ENCODE data around the gene FLII.

The FLII gene

DNA sequence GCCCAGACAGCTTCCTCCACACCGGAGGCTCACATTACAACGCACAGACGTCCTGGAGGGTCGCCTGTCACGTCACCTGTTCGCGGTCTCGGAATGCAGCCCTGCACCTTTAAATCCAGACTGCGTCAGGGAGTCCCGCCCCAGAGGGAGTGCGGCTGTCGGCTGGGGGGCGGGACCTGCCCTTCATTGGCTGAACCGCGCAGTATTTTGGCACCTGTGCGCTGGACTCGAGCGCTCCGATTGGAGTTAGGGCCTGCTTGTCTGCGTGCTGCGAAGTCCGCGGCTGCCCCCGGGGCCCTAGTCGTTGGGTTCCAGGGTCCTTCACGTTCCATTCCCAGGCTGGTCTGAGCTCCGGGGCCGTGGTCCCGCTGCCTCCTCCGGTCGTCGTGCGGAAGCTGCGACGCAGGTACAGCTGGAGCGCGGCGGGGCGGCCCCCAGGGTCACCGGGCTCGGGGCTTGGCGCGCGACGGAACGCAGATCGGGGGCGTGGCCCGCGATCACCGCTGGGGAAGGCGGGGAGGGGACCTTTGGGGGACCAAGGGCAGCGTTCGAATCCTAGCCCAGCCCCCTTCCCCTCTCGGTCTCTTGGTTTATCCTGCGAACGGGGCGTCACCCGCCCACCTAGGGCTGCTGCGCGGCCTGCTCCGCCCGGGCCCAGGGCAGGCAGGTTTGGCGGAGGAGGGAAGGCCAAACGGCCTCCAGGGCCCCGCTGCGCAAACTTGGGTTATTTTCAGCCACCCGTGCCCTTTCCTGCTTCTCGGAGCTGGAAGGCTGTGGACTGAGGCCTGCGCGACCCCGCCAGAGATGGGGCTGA, 2.0 kb upstream of the FLII start, which contains the start of gene MIEF2:
TSS of gene MIEF2 (plus strand) at position 331 of the 814 bp plus-strand sequence. CDS start 2,059 bp downstream, outside the sequence.
- DNase-seq (ENCODE audit: low read depth) = peak; percentile 90

DNA sequence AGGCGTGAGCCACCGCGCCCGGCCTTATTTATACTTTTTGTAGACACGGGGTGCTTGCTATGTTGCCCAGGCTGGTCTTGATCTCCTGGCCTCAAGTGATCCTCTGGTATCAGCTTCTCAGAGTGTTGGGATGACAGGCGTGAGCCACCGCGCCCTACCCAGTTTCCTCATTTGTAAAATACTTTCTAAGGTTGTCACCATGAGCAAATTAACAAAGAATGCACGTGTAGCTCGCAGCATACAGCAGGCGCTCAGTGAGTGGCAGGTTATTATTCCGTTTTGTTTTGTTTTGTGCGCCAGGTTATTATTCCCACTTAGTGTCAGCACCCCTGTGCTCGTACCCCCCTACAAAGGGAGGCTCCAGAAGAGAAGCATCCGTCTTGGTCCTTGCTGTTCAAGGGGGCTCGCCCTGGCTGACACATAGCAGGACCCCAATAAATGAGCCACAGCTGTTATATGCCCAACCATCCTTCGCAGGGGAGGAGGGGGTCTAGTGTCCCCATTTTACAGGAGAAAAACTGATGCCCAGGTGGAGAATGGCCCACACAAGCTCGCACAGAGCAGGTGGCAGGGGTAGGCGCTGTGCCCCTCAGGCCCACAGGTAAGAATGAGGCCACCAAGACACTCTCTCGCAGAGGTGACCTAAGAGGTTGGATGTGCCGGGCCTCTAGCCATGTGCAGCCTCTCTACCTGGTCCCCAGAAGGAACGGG, 1.2 kb upstream of the FLII start:
- no peak for DNase-seq (ENCODE audit: low read depth)

DNA sequence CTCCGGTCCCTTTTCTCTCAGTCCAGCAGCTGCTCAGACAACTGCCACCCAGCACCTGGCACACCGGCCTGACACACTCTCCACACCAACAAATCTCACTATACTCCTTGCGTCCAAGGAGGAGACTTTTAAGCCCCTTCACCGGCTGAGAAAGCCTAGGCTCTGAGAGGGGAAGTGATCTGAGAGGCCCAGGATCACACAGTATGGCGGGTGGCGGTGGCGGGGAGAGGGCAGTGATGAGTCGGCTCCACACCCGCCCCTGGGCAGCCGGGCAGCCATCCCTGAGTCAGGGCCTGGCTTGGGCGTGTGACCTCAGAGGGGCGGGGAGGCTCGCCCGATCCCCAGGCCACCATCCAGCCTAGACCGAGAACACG, 569 bp downstream of the FLII start:
- DNase-seq (ENCODE audit: low read depth) = peak; percentile 53

DNA sequence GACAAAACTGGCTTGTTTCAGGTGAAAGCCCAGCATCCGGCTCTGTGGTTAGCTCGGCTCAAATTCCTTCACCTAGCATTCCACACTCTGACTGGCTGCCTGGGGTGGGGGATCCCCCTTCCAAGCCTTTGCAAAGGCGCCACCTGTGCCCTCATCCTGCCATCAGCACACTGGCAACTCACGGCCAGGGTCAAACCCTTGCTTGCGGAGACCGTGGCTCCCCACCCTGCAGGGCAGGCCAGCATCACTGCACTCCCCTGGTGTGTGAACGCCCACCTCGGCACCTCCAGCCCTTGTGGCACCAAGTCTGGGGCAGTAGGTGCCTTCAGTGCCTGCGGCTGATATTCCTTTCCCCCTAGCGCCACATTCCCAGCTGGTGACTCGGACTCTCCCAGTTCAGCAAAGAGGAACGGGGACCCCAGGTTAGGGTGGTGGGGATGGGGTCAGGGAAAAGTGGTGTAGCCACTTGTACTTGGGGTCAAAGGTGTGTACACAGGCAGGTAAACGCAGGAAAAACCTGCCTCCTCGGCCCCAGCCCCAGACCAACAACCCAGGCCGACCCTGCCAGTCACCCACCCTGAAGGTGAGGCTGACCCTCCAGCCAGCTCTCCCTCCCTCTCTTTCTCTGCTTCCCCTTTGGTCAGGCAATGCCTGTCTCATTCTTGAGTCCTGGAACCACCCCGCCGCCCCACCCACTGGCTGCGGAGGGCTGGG, 1.1 kb downstream of the FLII start:
- DNase-seq (ENCODE audit: low read depth) = peak; percentile 20

DNA sequence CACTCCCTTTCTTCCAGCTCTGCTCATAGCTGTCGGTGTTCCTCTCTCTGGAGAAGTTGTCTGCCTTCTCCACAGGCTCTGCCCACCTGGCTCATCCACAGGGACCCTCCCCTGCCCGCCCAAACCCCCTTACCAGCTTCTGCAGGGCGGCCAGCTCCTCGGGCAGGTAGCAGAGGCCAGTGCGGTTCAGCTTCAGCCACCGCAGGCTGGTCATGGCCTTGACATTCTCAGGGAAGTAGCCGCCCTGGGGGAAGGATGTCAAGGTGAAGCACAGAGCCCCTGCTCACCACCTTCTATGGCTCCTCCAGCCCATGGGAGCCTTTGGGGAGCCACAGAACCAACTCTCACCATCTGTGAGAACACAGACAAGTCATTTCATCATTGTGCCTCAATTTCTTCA, 1.8 kb downstream of the FLII start:
- no peak for DNase-seq (ENCODE audit: low read depth)

DNA sequence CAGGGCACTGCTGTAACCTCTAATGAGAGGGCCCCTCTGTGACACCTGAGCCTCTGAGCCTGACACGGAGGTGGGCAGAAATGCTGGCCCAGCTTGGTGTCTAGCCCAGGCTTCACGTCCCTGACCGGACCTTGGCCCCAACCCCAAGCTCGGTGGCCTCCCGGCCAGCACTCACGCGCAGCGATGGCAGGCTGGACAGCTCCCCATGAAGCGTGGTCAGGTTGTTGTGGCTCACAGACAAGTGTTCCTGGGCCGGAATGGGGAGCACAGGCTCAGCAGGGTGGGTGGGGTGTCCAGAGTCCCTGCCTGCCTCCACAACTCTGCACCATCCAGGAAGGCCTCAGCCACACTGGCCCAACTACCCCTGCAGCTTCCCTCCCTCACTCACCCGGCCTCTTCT, 2.2 kb downstream of the FLII start:
- no peak for DNase-seq (ENCODE audit: low read depth)

DNA sequence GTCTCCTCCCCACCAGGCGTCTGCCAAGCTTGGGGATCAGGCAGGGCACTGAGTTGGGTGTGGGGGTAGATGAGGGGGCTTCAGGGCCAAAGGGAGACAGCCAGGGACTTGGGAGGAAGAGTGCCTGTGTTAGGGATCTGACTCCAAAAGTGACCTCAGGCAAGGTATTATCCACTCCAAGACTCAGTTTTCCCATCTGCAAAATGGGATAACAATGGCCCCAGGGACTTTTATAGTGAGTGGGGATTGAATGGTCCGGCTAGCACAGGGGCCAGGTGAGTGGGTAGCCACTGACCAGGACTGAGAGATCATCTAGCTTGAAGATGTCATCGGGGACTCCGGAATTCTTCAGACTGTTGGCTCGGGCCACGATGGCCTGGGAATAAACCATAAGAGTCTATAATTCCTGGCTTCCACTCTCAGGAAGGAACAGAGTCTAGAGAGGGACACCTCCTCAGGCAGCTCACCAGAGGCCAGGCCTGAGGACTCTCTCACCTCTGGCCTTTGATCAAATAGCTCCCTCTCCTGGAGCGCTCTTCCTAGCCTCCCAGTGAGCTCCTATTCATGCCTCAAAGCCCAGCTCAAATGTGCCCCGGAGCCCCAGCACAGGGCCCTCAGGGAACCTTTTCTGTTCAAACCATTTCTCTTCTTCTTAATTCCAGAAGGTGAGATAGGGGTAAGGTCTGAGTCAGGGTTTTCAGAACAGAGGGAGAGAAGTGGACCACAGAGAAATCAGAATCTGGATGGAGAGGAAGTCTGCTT, 3.5 kb downstream of the FLII start:
- no peak for DNase-seq (ENCODE audit: low read depth)

DNA sequence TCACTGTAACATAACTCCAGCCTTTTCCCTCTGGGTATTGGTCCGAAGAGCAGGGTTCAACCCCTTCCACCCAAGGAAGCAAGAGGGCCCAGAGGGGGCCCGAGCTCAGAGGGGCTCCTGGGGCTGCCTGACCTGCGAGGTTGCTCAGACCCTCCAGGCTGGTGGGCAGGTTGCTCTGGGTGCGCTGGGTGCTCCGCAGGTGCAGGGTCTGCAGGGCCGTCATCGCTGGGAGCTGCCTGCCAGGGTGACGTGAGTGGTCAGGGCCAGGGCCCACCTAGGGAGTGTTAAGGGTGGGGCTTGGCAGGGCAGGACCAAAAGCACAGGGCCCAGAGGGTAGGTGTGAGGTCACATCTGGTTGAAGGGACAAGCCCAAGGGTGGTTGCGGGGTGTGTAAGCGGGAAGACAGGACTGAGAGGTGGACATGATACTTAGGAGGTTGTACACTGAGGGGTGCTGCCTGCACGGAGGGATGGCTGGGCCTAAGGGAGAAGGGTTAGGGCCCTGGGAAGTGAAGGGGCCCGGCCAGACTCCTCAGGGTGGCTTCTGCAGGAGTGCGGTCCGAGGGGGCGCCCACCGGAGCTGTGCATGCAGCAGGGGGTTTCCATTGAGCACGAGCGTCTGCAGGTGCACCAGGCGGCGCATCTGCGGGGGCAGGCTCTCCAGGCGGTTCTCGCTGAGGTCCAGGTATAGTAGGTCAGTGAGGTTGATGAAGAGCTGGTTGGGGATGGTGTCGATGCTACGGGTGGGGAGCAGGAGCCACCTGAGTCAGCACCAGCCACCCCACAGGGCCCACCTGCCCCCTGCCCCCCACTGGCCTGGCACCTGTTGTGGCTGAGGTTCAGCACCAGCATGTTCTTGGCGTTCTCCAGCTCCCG, 4.4 kb downstream of the FLII start:
- no peak for DNase-seq (ENCODE audit: low read depth)

DNA sequence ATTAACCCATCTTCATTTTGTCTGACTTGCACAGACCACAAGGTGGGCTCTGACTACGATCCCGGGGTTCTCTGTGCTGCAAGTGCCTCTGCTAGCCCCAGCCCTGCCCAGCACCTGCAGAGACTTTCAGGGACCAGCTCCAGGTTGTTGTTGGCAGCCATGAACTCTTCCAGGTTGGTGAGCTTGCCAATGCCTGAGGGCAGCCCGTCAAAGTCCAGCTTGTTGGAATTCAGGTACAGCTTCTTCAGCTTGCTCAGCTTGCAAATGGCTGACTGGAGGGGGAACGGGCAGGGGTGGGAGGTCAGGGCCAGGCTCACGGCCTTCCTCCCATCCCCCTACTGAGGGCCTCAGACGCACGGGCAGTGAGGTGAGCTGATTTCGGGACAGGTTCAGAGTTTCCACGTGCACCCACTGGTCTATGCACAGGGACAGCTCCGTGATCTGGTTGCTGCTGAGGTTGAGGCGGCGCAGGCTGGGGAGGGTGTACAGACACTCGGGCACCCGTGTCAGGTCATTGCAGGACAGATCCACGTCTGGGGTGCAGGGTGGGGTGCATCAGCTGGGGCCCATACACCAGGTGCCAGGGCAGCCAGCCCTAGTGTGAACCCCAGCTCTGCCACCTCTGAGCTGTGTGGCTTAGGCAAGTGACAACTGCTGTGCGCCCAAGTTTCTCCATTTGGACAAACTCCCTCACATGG, 5.2 kb downstream of the FLII start:
- no peak for DNase-seq (ENCODE audit: low read depth)

DNA sequence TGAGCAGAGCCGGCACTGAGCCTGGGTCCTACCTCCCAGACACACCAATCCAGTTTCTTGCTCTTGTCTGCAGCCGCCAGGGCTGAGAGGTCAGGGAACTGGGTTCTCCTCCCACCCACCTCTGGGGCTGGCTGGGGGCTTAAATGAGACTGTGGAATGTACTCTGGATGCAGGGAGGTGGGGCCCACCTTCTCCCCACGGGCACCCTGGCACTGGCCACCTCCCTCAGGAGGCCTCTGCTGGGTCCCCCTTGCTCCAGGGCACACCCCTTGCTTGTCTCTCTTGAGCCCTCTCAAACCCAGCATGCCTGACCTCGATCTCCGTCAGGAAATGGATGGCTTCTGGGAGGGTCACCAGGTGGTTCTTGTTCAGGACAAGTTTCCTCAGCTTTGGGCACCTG, 6.4 kb downstream of the FLII start:
- DNase-seq (ENCODE audit: low read depth) = no peak

DNA sequence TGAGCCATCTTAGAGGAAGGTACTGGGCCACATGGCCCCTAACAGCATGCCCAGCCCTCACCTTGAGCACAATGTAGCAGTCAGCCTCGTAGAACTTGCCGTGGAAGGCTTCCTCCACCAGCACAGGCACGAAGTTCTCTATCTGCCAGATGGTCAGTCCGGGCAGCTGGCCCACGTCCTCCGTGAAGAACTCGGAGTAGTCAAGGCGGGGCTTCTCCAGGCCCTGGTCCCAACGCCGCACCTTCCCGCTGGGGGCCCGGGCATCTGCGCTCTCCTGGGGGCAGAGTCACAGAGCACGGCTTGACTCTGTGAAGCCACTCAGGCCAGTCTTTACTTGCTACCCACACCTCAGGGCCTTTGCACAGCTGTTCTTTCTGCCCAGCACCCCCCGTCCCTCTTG, 7.3 kb downstream of the FLII start:
- no peak for DNase-seq (ENCODE audit: low read depth)

DNA sequence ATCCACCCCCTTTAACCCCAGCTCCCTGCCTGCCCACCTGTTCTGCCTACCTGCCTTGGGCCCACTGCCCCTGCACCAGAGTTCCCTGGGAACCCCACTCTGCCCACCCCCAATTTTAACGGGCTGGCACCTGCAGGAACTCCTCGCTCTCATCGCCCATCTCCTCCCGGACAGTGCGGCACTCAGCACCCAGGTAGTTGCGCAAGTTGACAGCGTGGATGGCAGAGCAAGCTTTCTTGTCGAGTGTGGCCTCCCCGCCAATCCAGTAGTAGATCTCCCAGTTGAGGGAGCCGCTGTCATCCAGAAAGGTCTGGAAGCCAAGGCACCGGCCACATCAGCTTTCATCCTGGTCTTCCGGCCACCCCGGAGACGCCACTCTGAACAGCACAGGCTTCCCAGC, 7.8 kb downstream of the FLII start:
- no peak for DNase-seq (ENCODE audit: low read depth)

DNA sequence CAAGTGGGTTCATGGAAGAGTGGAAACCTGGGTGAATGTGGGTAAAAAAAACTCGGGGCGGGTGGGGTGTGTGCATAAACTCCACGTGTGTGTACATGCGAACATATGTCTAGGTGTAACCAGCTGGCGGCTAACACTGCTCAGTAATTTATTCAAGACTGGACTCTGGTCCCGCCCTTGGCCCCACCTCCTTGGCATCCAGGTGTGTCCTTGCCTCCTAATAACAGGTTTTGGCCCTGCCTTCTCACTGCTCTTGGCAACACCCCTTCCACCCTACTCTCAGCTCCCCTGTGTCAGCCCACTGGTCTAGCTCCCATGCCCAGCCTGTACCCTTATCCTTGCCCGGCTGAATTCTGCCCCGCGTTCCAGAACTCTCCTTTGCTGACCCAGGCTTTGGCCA, 8.3 kb downstream of the FLII start:
- no peak for DNase-seq (ENCODE audit: low read depth)

DNA sequence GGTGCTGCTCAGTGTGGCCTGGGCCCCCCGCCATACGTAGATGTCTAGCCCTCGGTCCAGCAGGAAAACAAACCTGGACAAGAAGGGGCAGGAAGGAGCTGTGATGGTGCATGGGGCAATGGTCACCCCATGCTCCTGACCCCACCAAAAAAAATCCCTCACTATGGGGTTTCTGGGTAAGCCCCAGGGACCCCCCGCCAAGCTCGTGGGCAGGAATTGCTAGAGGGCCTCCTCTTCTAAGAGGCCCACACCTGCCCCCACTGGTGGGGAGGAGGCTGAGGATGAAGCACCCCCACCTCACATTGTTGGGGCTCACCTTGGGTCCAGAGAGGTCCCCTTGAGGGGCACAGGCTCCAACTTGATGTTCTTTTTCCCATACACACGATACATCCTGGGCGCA, 9.7 kb downstream of the FLII start:
- no peak for DNase-seq (ENCODE audit: low read depth)

DNA sequence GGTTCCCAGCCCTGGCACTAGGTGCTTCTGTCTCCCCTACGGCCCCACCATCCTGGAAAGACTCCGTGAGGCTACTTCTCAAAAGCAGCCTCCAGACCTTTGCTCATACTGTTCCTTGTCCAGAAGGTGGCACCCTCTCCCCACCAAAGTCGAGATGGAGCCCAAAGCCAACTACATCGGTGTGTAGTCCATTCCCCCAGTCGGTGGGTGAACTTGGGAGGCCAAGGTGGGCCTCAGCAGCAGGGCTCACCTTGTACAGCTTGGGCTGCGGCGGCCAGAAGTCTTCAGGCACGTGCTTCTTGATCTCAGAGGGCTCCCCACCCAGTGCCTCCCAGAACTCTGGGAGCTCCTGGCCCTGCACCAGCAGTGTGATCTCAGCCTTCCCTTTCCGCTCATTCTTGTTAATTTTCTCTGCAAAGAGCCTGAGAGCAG, 10.2 kb downstream of the FLII start:
- peak; percentile 53 for DNase-seq (ENCODE audit: low read depth)

DNA sequence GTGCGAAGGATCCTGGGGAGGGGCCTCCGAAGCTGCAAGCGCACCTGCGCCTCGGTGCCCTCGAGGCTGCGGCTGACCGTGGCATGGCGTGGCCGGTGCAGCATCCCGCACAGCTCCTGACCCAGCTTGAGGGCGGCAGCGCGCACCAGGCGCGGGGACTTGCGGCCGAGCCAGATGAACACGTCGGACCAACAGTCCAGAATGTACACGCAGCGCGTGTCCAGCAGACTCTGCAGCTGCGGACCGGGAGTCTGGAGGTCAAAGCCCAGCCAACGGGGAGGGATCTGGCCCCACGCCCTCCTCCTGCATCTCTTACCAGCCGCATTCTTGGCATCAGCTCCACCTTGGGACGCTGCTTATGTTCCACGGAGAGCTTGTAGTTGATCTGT, 10.9 kb downstream of the FLII start:
- DNase-seq (ENCODE audit: low read depth) = no peak

DNA sequence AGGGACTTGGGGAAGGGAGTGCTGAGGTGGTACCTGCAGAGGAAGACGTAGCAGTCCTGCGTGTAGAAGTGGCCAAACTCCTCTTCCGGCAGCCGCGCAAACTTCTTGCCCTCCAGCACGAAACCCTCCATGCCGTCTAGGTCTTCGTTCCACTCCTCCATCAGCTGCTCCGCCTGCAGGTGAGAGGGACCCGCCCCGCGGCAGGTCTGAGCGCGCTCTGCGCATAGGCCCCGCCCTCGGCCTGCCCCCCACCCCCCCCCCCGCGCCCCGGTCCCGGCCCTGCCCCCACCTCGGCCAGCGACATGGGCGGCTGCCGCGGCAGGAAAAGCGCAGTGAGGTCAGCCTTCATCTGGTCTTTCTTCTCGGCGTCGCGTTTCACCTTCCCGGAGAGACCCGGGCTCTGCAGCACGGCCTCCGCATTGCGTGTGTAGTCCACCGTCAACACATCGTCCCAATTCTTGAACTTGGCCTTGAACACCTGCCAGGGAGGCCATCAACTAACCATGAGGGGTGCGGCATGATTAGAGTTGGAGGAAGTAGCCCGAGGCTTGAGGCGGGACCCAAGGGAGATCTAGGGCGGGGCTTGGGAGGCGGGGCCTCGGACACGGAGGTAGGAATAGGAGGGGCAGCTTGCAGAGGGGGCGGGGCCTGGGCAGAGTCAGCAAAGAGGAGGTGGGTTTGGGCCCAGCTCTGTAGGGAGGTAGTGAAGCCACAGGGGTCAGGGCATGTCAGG, 11.5 kb downstream of the FLII start:
- peak; percentile 51 for DNase-seq (ENCODE audit: low read depth)

DNA sequence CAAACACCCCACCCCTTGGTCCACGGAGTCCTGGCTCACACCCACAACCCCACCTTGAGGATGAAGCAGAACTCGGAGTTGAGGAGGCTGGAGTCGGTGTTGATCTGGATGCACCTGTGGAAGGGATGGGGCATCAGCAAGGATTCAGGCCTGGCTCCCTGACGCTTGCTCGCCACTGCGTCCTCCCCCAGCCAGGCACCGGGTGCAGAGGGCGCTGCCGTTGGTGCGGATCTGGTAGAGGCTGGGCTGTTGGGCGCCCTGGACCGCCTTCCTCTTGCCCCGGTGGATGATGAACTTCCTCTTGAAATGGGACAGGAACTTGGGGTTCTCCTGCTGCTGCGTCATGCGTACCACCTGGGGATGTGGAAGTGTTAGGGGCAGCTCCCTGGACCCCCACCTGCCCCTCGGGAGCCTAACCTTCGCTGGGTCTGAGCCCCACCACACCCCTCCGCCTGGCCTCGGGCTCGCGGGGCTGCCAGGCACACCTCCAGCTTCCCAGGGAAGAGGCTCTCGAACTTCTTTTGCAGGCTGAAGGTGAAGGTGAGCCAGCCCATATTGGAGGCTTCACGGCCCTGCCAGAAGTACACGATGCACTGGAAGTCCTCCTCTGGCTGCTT, 12.3 kb downstream of the FLII start:
- no peak for DNase-seq (ENCODE audit: low read depth)

DNA sequence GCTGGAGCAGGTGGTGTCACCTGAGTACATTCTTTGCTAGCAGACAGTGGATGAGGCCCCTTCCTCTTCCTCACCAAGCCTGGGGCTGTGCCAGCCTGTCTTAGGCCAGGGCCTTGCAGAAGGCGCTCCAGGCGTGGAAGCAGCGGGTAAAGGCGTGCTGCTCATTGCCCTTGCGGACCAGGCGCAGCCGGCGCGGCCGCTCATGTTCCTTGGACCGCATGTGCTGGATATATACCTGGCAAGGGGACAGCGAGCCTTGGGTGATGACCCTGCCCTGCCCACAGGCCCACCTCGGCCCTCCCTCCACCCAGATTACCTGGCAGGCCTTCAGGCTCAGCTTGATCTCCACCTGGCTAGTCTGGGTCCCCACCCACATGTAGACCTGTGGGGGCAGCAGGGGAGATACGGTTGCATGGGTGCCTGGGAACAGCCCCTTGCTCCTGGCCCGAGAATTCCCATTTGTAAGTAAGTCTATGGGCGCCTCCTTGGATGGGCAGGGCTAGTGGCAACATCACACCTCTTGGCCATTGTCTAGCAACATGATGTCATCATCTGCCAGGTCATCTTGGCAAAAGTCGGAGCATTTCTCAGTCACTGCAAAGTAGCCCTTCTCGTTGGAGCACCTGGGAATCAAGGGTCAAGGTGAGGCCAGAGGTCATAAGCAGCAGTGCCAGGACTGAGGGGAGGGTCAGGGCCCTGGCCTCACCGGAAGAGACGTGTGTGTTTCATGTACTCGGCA, 13.3 kb downstream of the FLII start:
- DNase-seq (ENCODE audit: low read depth) = no peak
